ENCODE results near the gene KRTAP12-3. TPM values are rescaled to one million over a fixed set of nuclear protein-coding genes. Genes with fewer than 3 reads are reported as not detected.
"Not testable (repeated sequence)": the region's sequence is repeated elsewhere in the genome, so short reads cannot be mapped to it uniquely, and the experiment has no call there.

The KRTAP12-3 gene
- total and polyA plus RNA-seq, 2 donors: not detected

- H3K27ac ChIP-seq (ENCODE audit: low read depth): no peak overlapping the region
- no peaks in the 10 kb centered on the region for H3K4me1 ChIP-seq (ENCODE audit: insufficient read depth)
- DNase-seq (ENCODE audit: extremely low spot score): no peak
- 90% methylated on average over 12 of the region's 12 CpGs for WGBS
- no peak overlapping the region for H3K4me3 ChIP-seq (ENCODE audit: low read depth, low read length)
- no peaks in the 10 kb centered on the region for H3K36me3 ChIP-seq (ENCODE audit: insufficient read depth)
These were observed 6.6 kb upstream of the KRTAP12-3 start for GRCh38 chr21:44650973-44651675.

GRCh38 chr21:44653123-44653522 lies 4.6 kb upstream of the KRTAP12-3 start:
- no peak overlapping the region for H3K27ac ChIP-seq (ENCODE audit: low read depth)
- H3K4me1 ChIP-seq (ENCODE audit: insufficient read depth): no peaks in the 10 kb centered on the region
- 46% methylated on average over 14 of the region's 14 CpGs for WGBS
- H3K36me3 ChIP-seq (ENCODE audit: insufficient read depth): no peaks in the 10 kb centered on the region
- H3K4me3 ChIP-seq (ENCODE audit: low read depth, low read length): no peak overlapping the region
- DNase-seq (ENCODE audit: extremely low spot score): no peak

GRCh38 chr21:44653656-44654575 lies 3.8 kb upstream of the KRTAP12-3 start:
- H3K4me3 ChIP-seq (ENCODE audit: low read depth, low read length): no peak overlapping the region
- H3K27ac ChIP-seq (ENCODE audit: low read depth): no peak overlapping the region
- H3K36me3 ChIP-seq (ENCODE audit: insufficient read depth): no peaks in the 10 kb centered on the region
- WGBS: 72% methylated on average over 17 of the region's 17 CpGs
- no peaks in the 10 kb centered on the region for H3K4me1 ChIP-seq (ENCODE audit: insufficient read depth)
- DNase-seq (ENCODE audit: extremely low spot score): no peak

GRCh38 chr21:44654576-44655175 lies 3.1 kb upstream of the KRTAP12-3 start, which contains the start of gene KRTAP12-4:
Gene KRTAP12-4, minus strand, starts transcription at chr21:44654659. Its CDS starts 45 bp downstream, at chr21:44654614.
- WGBS: 70% methylated on average over 9 of the region's 9 CpGs

DNA sequence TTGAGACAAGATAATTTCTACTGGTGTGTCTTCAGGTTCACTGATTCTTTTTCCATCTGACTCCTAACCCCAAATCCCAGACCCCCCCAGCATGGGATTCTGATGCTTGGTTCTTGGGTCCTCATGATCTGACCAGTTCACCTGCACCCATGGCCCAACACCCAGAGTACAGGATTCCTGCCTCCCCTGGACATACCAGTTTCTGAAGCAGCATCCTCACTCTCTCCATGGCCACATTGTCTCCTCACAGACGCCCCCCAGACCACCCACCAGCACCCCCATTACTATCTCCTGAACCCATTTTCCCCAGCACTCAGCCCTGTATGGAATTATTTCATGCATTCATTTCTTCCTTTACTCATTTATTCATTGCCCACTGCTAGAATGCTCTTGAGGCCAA lies 864 bp upstream of the KRTAP12-3 start:
- no peak for DNase-seq (ENCODE audit: extremely low spot score)
- Histone ChIP-seq H3K27ac (ENCODE audit: low read depth) (no peak overlapping the region), H3K36me3 (ENCODE audit: insufficient read depth) (no peaks in the 10 kb centered on the region), H3K4me1 (ENCODE audit: insufficient read depth) (no peaks in the 10 kb centered on the region), H3K4me3 (ENCODE audit: low read depth, low read length) (no peak overlapping the region)
- 58% methylated on average over 1 of the region's 1 CpG for WGBS

More at GRCh38 chr21:44654576-44655175, 3.1 kb upstream of the KRTAP12-3 start, which contains the start of gene KRTAP12-4:
- no peaks in the 10 kb centered on the region for H3K4me1 ChIP-seq (ENCODE audit: insufficient read depth)
- no peaks in the 10 kb centered on the region for H3K36me3 ChIP-seq (ENCODE audit: insufficient read depth)
- DNase-seq (ENCODE audit: extremely low spot score): no peak
- H3K4me3 ChIP-seq (ENCODE audit: low read depth, low read length): no peak within 1 kb of the TSS
- no peak within 1 kb of the TSS for H3K27ac ChIP-seq (ENCODE audit: low read depth)

DNA sequence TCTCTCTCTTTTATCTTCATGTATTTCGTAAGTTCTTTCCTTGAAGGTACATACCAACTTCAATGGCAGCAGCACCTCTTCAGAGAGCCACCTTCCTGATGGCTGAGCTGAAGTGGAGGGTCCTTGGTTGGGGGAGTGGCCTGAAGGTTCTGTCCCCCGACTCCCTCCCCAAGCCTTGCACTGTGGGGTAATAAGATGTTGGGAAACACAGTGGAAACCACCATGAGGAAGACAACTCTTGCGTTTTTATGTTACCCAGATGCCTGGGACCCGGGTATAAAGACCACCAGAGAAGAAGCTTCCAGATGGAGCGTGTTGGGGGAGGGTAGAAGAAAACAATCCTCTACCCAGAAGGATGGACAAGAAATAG lies 794 bp downstream of the KRTAP12-3 start:
- Histone ChIP-seq H3K27ac (ENCODE audit: low read depth) (no peak overlapping the region), H3K4me1 (ENCODE audit: insufficient read depth) (no peaks in the 10 kb centered on the region), H3K36me3 (ENCODE audit: insufficient read depth) (no peaks in the 10 kb centered on the region), H3K4me3 (ENCODE audit: low read depth, low read length) (no peak overlapping the region)
- DNase-seq (ENCODE audit: extremely low spot score): no peak
- 80% methylated on average over 5 of the region's 5 CpGs for WGBS

- no peaks in the 10 kb centered on the region for H3K4me1 ChIP-seq (ENCODE audit: insufficient read depth)
- no peaks in the 10 kb centered on the region for H3K36me3 ChIP-seq (ENCODE audit: insufficient read depth)
- DNase-seq (ENCODE audit: extremely low spot score): no peak
- H3K27ac ChIP-seq (ENCODE audit: low read depth): no peak overlapping the region
- WGBS: 57% methylated on average over 11 of the region's 11 CpGs
- H3K4me3 ChIP-seq (ENCODE audit: low read depth, low read length): no peak overlapping the region
These were observed 1.3 kb downstream of the KRTAP12-3 start for GRCh38 chr21:44658913-44659595.

- whole genome bisulfite sequencing: 44% methylated on average over 7 of the region's 7 CpGs
These were observed 3.8 kb downstream of the KRTAP12-3 start for GRCh38 chr21:44661567-44661966.

GRCh38 chr21:44664691-44665090 lies 7.0 kb downstream of the KRTAP12-3 start:
- Histone ChIP-seq H3K27ac (ENCODE audit: low read depth) (no peak overlapping the region), H3K4me3 (ENCODE audit: low read depth, low read length) (no peak overlapping the region), H3K36me3 (ENCODE audit: insufficient read depth) (no peaks in the 10 kb centered on the region), H3K4me1 (ENCODE audit: insufficient read depth) (no peaks in the 10 kb centered on the region)
- WGBS: 83% methylated on average over 5 of the region's 5 CpGs
- no peak for DNase-seq (ENCODE audit: extremely low spot score)

More at GRCh38 chr21:44661567-44661966, 3.8 kb downstream of the KRTAP12-3 start:
- H3K4me3 ChIP-seq (ENCODE audit: low read depth, low read length); H3K36me3 ChIP-seq (ENCODE audit: insufficient read depth); DNase-seq (ENCODE audit: extremely low spot score); H3K4me1 ChIP-seq (ENCODE audit: insufficient read depth); H3K27ac ChIP-seq (ENCODE audit: low read depth): not testable (repeated sequence)

- Histone ChIP-seq H3K4me1 (ENCODE audit: insufficient read depth) (no peaks in the 10 kb centered on the region), H3K27ac (ENCODE audit: low read depth) (no peak within 1 kb of the TSS), H3K36me3 (ENCODE audit: insufficient read depth) (no peaks in the 10 kb centered on the region), H3K4me3 (ENCODE audit: low read depth, low read length) (no peak within 1 kb of the TSS)
- no peak for DNase-seq (ENCODE audit: extremely low spot score)
- WGBS: 73% methylated on average over 19 of the region's 19 CpGs
These were observed 8.9 kb downstream of the KRTAP12-3 start, which contains the start of gene KRTAP12-2 for GRCh38 chr21:44666401-44667320. Gene KRTAP12-2, minus strand, starts transcription at chr21:44666927. Its CDS starts 41 bp downstream, at chr21:44666886.

GRCh38 chr21:44667612-44668011 lies 9.9 kb downstream of the KRTAP12-3 start:
- Histone ChIP-seq H3K27ac (ENCODE audit: low read depth) (no peak overlapping the region), H3K4me1 (ENCODE audit: insufficient read depth) (no peaks in the 10 kb centered on the region), H3K4me3 (ENCODE audit: low read depth, low read length) (no peak overlapping the region), H3K36me3 (ENCODE audit: insufficient read depth) (no peaks in the 10 kb centered on the region)
- WGBS: 76% methylated on average over 1 of the region's 1 CpG
- no peak for DNase-seq (ENCODE audit: extremely low spot score)

- 72% methylated on average over 3 of the region's 3 CpGs for WGBS
- DNase-seq (ENCODE audit: extremely low spot score): no peak
- Histone ChIP-seq H3K4me3 (ENCODE audit: low read depth, low read length) (no peak overlapping the region), H3K27ac (ENCODE audit: low read depth) (no peak overlapping the region), H3K4me1 (ENCODE audit: insufficient read depth) (no peaks in the 10 kb centered on the region), H3K36me3 (ENCODE audit: insufficient read depth) (no peaks in the 10 kb centered on the region)
These were observed 13.1 kb downstream of the KRTAP12-3 start for GRCh38 chr21:44670642-44671432.

Measured in urinary bladder (tissue), 4 donors.